ENCODE data around the gene KCNQ1. TPM values are rescaled to one million over a fixed set of nuclear protein-coding genes. Genes with fewer than 3 reads are reported as not detected.
A peak's percentile ranks its signal among the peaks of the same experiment; 100 is the strongest.

KCNQ1 gene
- total and polyA plus RNA-seq, 7 donors, result 1.1 to 25.2 (median 3.8) TPM

GRCh38 chr11:2803186-2804091 lies 358.6 kb downstream of the KCNQ1 start:
- no peak for TF ChIP-seq POLR2A (IDR thresholded peaks at IDR 0.05)
- TF ChIP-seq POLR2AphosphoS5 (IDR thresholded peaks at IDR 0.05), result no peak
- TF ChIP-seq CTCF (IDR thresholded peaks at IDR 0.05), result no peak
- no peak for TF ChIP-seq EP300 (IDR thresholded peaks at IDR 0.05)
- peak; percentile 60 for DNase-seq
- WGBS, 2 donors, result 93 to 94% methylated on average over 20 of the region's 20 CpGs
- Histone ChIP-seq H3K36me3 (no peaks in the 10 kb centered on the region), H3K27ac (no peak overlapping the region), H3K4me1 (peaks cover 0 to 31% (median 29%) of the 10 kb centered on the region in 4 donors), H3K27me3 (no peaks in the 10 kb centered on the region), H3K4me3 (no peak overlapping the region), H3K9me3 (no peaks in the 10 kb centered on the region)
- intact Hi-C loops (cut with DNase I), result no loop called here

- H3K4me3 ChIP-seq, result no peak overlapping the region
- no peak overlapping the region for H3K27ac ChIP-seq
- TF ChIP-seq EP300 (IDR thresholded peaks at IDR 0.05), result no peak
- TF ChIP-seq CTCF (IDR thresholded peaks at IDR 0.05), result no peak
- H3K27me3 ChIP-seq, result no peaks in the 10 kb centered on the region
- DNase-seq, result no peak
- intact Hi-C loops (cut with DNase I), result no loop called here
- no peaks in the 10 kb centered on the region for H3K9me3 ChIP-seq
- 91 to 94% methylated on average over 10 of the region's 10 CpGs for WGBS, 2 donors
- H3K36me3 ChIP-seq, result no peaks in the 10 kb centered on the region
- peaks cover 0 to 33% (median 32%) of the 10 kb centered on the region in 4 donors for H3K4me1 ChIP-seq
These were observed 359.4 kb downstream of the KCNQ1 start for GRCh38 chr11:2804189-2804588.

- intact Hi-C loops (cut with DNase I), result loop anchor here (5.0 kb wide), 1 partner anchor 82 kb away; the partner anchor contains the start of gene CDKN1C
These were observed 360.0 kb downstream of the KCNQ1 start for GRCh38 chr11:2804701-2805387.

More at GRCh38 chr11:2804701-2805387, 360.0 kb downstream of the KCNQ1 start:
- peaks cover 0 to 35% (median 32%) of the 10 kb centered on the region in 4 donors for H3K4me1 ChIP-seq
- WGBS, 2 donors, result 88 to 93% methylated on average over 19 of the region's 19 CpGs
- no peaks in the 10 kb centered on the region for H3K9me3 ChIP-seq
- peak overlapping the region; percentile 78 to 86 (median 81) for H3K27ac ChIP-seq
- H3K36me3 ChIP-seq, result no peaks in the 10 kb centered on the region
- no peak overlapping the region for H3K4me3 ChIP-seq
- DNase-seq, result peak; percentile 64
- H3K27me3 ChIP-seq, result no peaks in the 10 kb centered on the region
- no peak for TF ChIP-seq POLR2AphosphoS5 (IDR thresholded peaks at IDR 0.05)
- TF ChIP-seq POLR2A (IDR thresholded peaks at IDR 0.05), result no peak
- no peak for TF ChIP-seq EP300 (IDR thresholded peaks at IDR 0.05)
- no peak for TF ChIP-seq CTCF (IDR thresholded peaks at IDR 0.05)

All from sigmoid colon (tissue), 7 donors.